ENCODE measurements around the gene GNA14. TPM values are rescaled to one million over a fixed set of nuclear protein-coding genes. Genes with fewer than 3 reads are reported as not detected.
A peak's percentile ranks its signal among the peaks of the same experiment; 100 is the strongest.
"Not testable (repeated sequence)": the region's sequence is repeated elsewhere in the genome, so short reads cannot be mapped to it uniquely, and the experiment has no call there.

Gene GNA14
- total RNA-seq, 2 experiments from 2014 or later = not detected

DNA sequence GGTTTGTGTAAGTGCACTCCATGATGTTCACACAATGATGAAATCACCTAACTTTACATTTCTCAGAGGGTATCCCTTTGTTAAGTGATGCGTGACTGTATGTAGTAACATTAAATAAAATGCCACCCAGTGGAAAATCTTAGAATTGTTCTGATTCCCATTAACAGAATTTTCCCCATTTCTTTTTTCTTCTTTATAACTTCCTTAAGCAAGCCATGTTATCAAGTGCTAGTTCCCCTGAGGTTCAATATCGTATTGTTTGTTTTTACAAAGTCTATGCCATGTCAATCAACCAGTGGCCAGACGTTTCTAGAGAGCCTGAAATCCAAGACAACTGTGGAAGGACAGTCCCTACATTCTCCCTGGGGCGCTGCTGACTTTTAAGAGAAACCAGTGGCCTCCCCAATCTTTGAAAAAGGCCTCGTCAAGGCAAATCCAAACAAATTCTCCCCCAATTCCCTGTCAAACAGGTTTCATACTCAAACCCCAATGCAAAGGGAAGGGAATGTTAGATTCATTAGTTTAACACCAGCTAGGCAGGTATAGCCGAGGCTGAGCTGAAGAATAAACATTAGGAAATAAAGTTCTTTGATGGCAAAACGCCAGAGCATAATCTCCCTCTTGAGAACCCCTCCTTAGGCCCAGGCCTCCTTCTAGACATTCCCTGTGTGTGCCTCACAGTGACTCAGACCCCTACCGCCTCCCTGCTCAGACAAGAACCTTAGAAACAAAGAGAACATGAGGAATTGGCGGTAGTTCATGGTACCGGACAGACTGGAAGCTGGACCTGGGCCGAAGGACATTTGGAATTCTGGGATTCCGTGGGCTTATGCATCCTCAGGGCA, 198.7 kb downstream of the GNA14 start:
- DNase-seq (no peak), ATAC-seq (no peak)
- POLR2A ChIA-PET = no interaction called here
- peaks cover 4% of the 10 kb centered on the region for H3K4me1 Mint-ChIP-seq (ENCODE audit: low read depth)
- H3K9me3 Mint-ChIP-seq (ENCODE audit: insufficient read depth) = no peaks in the 10 kb centered on the region
- H3K36me3 Mint-ChIP-seq (ENCODE audit: low read depth) = no peaks in the 10 kb centered on the region
- H3K27me3 Mint-ChIP-seq (ENCODE audit: low read depth) = peaks cover 1% of the 10 kb centered on the region
- no peak overlapping the region for H3K27ac Mint-ChIP-seq
- CTCF ChIA-PET = interaction anchor here (2.5 kb wide), 1 partner anchor 16 kb away, joined by 6 read pairs; no protein-coding TSS in a partner anchor
- H3K4me3 Mint-ChIP-seq = no peak overlapping the region

DNA sequence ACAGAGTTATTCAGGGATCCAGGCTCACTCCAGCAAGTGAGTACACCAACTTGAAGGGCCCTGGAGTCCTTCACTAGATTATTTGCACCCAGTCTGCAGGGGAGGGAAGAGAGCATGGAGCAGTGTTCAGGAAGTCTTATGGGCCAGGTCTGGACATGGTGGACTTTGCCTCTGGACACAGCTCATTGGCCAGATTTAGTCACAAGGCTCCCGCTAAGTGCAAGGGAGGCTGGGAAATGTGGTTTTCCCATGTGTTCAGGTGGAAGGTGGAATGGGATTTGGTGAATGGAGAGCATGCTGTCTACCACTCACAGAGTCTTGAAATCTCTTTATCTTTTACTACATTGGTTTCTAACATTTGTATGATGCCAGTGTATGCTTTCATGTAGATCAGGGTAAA, 200.5 kb downstream of the GNA14 start:
- ATAC-seq (no peak), DNase-seq (no peak)
- Mint-ChIP-seq H3K36me3 (ENCODE audit: low read depth) (no peaks in the 10 kb centered on the region), H3K27ac (no peak overlapping the region), H3K4me1 (ENCODE audit: low read depth) (no peaks in the 10 kb centered on the region), H3K4me3 (no peak overlapping the region), H3K9me3 (ENCODE audit: insufficient read depth) (no peaks in the 10 kb centered on the region), H3K27me3 (ENCODE audit: low read depth) (peaks cover 4% of the 10 kb centered on the region)
- ChIA-PET POLR2A (no interaction called here), CTCF (interaction anchor here (0.6 to 1.1 kb wide), 2 partner anchors 9 to 14 kb away, joined by 3 to 6 read pairs; no protein-coding TSS in a partner anchor)

- no peak for ATAC-seq
- CTCF ChIA-PET = interaction anchor here (3.9 to 4.3 kb wide), 2 partner anchors 8 to 13 kb away, joined by 28 to 64 read pairs; no protein-coding TSS in a partner anchor
- no peak overlapping the region for H3K4me3 Mint-ChIP-seq
- H3K27ac Mint-ChIP-seq = no peak overlapping the region
- POLR2A ChIA-PET = no interaction called here
- no peak for DNase-seq
- H3K27me3 Mint-ChIP-seq (ENCODE audit: low read depth) = peaks cover 4% of the 10 kb centered on the region
- no peaks in the 10 kb centered on the region for H3K9me3 Mint-ChIP-seq (ENCODE audit: insufficient read depth)
- no peaks in the 10 kb centered on the region for H3K36me3 Mint-ChIP-seq (ENCODE audit: low read depth)
- H3K4me1 Mint-ChIP-seq (ENCODE audit: low read depth) = no peaks in the 10 kb centered on the region
These were observed 205.7 kb downstream of the GNA14 start for GRCh38 chr9:77442436-77442835.

- H3K27me3 Mint-ChIP-seq (ENCODE audit: low read depth); H3K36me3 Mint-ChIP-seq (ENCODE audit: low read depth); H3K27ac Mint-ChIP-seq; DNase-seq; H3K9me3 Mint-ChIP-seq (ENCODE audit: insufficient read depth); H3K4me1 Mint-ChIP-seq (ENCODE audit: low read depth); H3K4me3 Mint-ChIP-seq; ATAC-seq: not testable (repeated sequence)
- ChIA-PET CTCF (interaction anchor here (4.3 kb wide), 1 partner anchor 14 kb away, joined by 64 read pairs; no protein-coding TSS in a partner anchor), POLR2A (interaction anchor here (0.9 kb wide), 1 partner anchor 20 kb away, joined by 3 read pairs; no protein-coding TSS in a partner anchor)
These were observed 207.0 kb downstream of the GNA14 start for GRCh38 chr9:77441124-77441523.

DNA sequence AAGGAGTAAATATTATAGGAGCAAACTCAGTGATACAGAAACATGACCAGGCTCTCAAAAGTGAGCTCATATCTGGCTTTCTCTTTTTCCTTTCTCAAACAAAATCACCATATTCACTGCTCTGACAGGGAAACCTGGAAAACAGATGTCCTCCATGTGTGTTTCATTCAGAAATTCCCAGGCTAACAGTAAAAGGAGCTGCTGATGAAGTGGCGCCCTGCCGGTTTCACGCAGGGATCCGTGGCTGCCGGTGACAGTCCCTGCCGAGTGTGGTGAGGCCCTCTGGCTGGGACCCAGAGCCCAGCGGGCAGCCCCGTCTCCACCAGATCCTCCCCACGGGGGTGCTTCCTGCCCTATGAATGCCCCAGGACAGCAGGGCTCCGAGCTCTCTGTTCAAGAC, 208.1 kb downstream of the GNA14 start:
- ChIA-PET CTCF (interaction anchor here (2.1 kb wide), 1 partner anchor 17 kb away, joined by 13 read pairs; no protein-coding TSS in a partner anchor), POLR2A (no interaction called here)
- Mint-ChIP-seq H3K4me3 (no peak overlapping the region), H3K4me1 (ENCODE audit: low read depth) (no peaks in the 10 kb centered on the region), H3K9me3 (ENCODE audit: insufficient read depth) (no peaks in the 10 kb centered on the region), H3K36me3 (ENCODE audit: low read depth) (no peaks in the 10 kb centered on the region), H3K27ac (no peak overlapping the region), H3K27me3 (ENCODE audit: low read depth) (peaks cover 4% of the 10 kb centered on the region)
- ATAC-seq = no peak
- DNase-seq = no peak

GRCh38 chr9:77438653-77439052, 209.5 kb downstream of the GNA14 start:
- POLR2A ChIA-PET = no interaction called here
- Mint-ChIP-seq H3K27ac (no peak overlapping the region), H3K4me1 (ENCODE audit: low read depth) (peaks cover 2% of the 10 kb centered on the region), H3K4me3 (no peak overlapping the region), H3K27me3 (ENCODE audit: low read depth) (peaks cover 2% of the 10 kb centered on the region), H3K9me3 (ENCODE audit: insufficient read depth) (no peaks in the 10 kb centered on the region), H3K36me3 (ENCODE audit: low read depth) (no peaks in the 10 kb centered on the region)
- DNase-seq (no peak), ATAC-seq (no peak)
- CTCF ChIA-PET = interaction anchor here (2.1 kb wide), 1 partner anchor 18 kb away, joined by 13 read pairs; no protein-coding TSS in a partner anchor

GRCh38 chr9:77435688-77436087, 212.4 kb downstream of the GNA14 start:
- POLR2A ChIA-PET = no interaction called here
- Mint-ChIP-seq H3K4me1 (ENCODE audit: low read depth) (peaks cover 2% of the 10 kb centered on the region), H3K9me3 (ENCODE audit: insufficient read depth) (no peaks in the 10 kb centered on the region), H3K27me3 (ENCODE audit: low read depth) (no peaks in the 10 kb centered on the region), H3K27ac (no peak overlapping the region), H3K36me3 (ENCODE audit: low read depth) (no peaks in the 10 kb centered on the region), H3K4me3 (no peak overlapping the region)
- ATAC-seq (no peak), DNase-seq (no peak)
- CTCF ChIA-PET = interaction anchor here (1.1 to 3.5 kb wide), 3 partner anchors 9 to 680 kb away, joined by 3 to 28 read pairs (median 3); no protein-coding TSS in a partner anchor

DNA sequence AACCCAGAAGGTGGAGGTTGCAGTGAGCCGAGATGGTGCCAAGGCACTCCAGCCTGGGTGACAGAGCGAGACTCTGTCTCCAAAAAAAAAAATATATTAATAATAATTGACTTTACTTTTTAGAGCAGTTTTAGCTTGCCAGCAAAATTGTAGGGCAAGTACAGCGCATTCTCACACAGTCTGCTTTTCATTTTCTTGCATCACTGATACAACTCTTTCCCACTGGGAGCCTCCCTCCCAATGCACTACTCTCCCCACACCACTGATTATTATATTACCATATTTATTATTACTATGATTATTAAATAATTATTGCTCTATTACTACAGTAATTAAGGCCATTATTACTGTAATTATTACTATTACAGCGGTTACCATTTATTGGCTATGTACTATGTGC, 212.8 kb downstream of the GNA14 start:
- H3K36me3 Mint-ChIP-seq (ENCODE audit: low read depth) = no peaks in the 10 kb centered on the region
- H3K9me3 Mint-ChIP-seq (ENCODE audit: insufficient read depth) = no peaks in the 10 kb centered on the region
- DNase-seq (no peak), ATAC-seq (no peak)
- no peak overlapping the region for H3K4me3 Mint-ChIP-seq
- H3K27me3 Mint-ChIP-seq (ENCODE audit: low read depth) = no peaks in the 10 kb centered on the region
- peaks cover 2% of the 10 kb centered on the region for H3K4me1 Mint-ChIP-seq (ENCODE audit: low read depth)
- POLR2A ChIA-PET = no interaction called here
- no peak overlapping the region for H3K27ac Mint-ChIP-seq
- CTCF ChIA-PET = interaction anchor here (1.1 to 6.4 kb wide), 5 partner anchors 9 to 681 kb away, joined by 3 to 84 read pairs (median 28); no protein-coding TSS in a partner anchor

GRCh38 chr9:77433675-77434445, 214.3 kb downstream of the GNA14 start:
- Mint-ChIP-seq H3K36me3 (ENCODE audit: low read depth) (no peaks in the 10 kb centered on the region), H3K27ac (no peak overlapping the region), H3K27me3 (ENCODE audit: low read depth) (no peaks in the 10 kb centered on the region), H3K4me3 (no peak overlapping the region), H3K4me1 (ENCODE audit: low read depth) (peaks cover 2% of the 10 kb centered on the region), H3K9me3 (ENCODE audit: insufficient read depth) (no peaks in the 10 kb centered on the region)
- ATAC-seq = peak; percentile 90
- DNase-seq = peak; percentile 67
- CTCF ChIA-PET = interaction anchor here (0.7 to 6.4 kb wide), 30 partner anchors 10 to 857 kb away, joined by 3 to 84 read pairs (median 4); partner anchors contain the start of gene GNA14
- POLR2A ChIA-PET = no interaction called here

GRCh38 chr9:77432053-77432452, 216.1 kb downstream of the GNA14 start:
- Mint-ChIP-seq H3K27ac (no peak overlapping the region), H3K9me3 (ENCODE audit: insufficient read depth) (no peaks in the 10 kb centered on the region), H3K27me3 (ENCODE audit: low read depth) (no peaks in the 10 kb centered on the region), H3K4me3 (no peak overlapping the region), H3K36me3 (ENCODE audit: low read depth) (no peaks in the 10 kb centered on the region), H3K4me1 (ENCODE audit: low read depth) (peaks cover 2% of the 10 kb centered on the region)
- POLR2A ChIA-PET = no interaction called here
- DNase-seq = no peak
- CTCF ChIA-PET = interaction anchor here (1.2 to 6.4 kb wide), 2 partner anchors 9 to 23 kb away, joined by 4 to 84 read pairs; no protein-coding TSS in a partner anchor
- no peak for ATAC-seq

DNA sequence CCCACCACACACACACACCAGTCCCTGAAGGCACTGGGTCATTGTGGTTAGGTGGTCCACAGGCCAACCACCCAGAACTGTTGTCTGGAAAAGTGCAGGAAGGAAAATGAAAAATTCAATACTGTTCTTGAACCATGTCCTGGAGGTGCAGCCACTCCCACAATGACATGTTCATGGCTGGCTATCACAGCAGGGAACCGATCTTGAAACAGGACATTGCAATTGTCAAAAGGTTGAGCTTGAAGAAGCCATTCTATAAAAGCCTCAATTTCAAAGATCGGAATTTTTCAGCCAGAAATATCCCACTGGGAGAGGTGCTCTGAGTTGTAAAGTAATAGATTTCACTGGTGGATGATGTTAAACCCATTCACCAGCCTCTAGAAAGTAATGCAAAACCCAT, 218.2 kb downstream of the GNA14 start:
- Mint-ChIP-seq H3K27me3 (ENCODE audit: low read depth) (no peaks in the 10 kb centered on the region), H3K27ac (no peak overlapping the region), H3K4me1 (ENCODE audit: low read depth) (peaks cover 2% of the 10 kb centered on the region), H3K9me3 (ENCODE audit: insufficient read depth) (no peaks in the 10 kb centered on the region), H3K4me3 (no peak overlapping the region), H3K36me3 (ENCODE audit: low read depth) (no peaks in the 10 kb centered on the region)
- DNase-seq (no peak), ATAC-seq (no peak)
- CTCF ChIA-PET = interaction anchor here (6.4 kb wide), 1 partner anchor 26 kb away, joined by 84 read pairs; no protein-coding TSS in a partner anchor
- POLR2A ChIA-PET = no interaction called here
